NCI-H774 (cell line): ENCODE measurements around the gene ZNF619.
A peak's percentile ranks its signal among the peaks of the same experiment; 100 is the strongest.
"Not testable (repeated sequence)": the region's sequence is repeated elsewhere in the genome, so short reads cannot be mapped to it uniquely, and the experiment has no call there.

Experiments used
- DNase-seq: peaks from one replicate; lab custom pipeline; 2025; lab: John Stamatoyannopoulos, UW

Gene ZNF619

GRCh38 chr3:40476478-40477470 is at the start of gene ZNF619:
Gene ZNF619 (plus strand): TSS chr3:40477122. CDS start chr3:40477980, 858 bp downstream.
- DNase-seq: peak; percentile 43

DNA sequence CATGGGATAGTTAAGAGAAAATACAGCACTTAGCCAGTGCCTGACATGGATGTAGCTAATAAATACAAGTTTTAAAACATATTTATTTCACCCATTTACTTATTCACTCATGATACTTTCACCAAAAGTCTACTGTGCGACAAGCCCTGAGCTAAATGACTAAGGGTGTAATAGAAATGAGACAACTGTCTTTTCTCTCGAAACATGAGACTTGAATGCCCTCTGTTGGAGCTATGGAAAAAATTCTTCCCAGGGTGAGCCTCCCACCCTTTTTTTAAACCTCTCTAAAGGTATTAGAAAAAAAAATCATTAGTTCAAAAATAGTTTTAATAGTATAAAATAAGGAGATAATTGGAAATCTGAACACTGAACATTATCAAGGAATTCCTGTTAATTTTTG is 44.1 kb upstream of the ZNF619 start:
- DNase-seq: no peak

DNA sequence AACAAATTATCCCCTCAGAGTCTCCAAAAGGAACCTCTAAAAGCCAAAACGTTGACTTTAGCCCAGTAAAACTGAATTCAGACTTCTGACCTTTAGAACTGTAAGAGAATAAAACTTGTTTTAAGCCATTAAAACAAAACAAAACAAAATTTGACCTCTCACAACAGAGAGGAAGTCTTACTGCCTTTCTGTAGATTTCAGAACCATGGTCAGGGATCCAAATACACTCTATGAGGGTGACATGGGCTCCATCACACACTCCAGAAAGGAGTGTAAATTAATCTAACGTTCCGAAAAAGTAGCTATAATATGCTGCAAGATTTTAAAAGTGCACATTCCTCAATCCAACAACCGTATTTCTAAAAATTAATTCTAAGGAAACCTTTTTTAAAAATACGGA is 39.0 kb upstream of the ZNF619 start:
- DNase-seq: no peak

GRCh38 chr3:40445062-40445461 is 31.9 kb upstream of the ZNF619 start:
- no peak for DNase-seq

DNA sequence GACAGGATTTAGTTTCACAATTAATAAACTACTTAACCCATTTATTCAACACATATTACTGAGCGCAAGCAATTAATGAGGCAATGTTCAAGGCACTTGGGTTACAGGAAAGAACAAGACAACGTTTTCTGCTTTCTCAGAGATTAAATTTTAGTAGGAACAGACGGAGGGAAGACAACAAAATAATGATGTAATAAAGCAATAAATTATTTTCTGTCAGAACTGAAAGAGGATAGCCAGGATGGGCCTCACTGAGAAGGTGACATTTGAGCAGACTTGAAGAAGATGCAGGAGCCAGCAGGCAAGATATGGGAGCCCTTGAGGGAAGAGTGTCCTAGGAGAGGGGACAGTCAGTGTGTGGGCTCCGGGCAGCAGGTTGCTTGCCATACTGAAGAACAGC is 31.0 kb upstream of the ZNF619 start:
- DNase-seq: no peak

GRCh38 chr3:40450438-40450837 is 26.5 kb upstream of the ZNF619 start:
- no peak for DNase-seq

GRCh38 chr3:40451551-40451950 is 25.4 kb upstream of the ZNF619 start:
- no peak for DNase-seq

DNA sequence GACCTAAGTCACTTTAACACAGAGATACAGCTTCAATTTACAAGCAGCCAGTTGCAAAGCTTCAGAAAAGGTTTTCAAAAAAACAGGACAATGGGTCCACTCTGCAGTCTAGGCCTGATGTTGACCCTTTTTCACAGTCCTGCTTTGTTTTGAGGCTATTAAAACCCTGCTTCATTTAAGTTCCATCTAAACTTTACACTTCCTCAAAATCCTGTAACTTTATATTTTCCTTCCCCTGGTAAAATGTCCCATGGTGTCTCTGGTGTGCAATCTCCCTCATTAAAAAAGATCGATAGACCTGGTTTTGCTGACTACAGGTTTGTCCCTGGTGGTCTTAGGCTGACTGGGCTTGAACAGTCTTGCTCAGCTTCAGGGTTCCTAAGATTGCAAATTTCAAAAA is 24.9 kb upstream of the ZNF619 start:
- DNase-seq: no peak

GRCh38 chr3:40452562-40452875 is 24.4 kb upstream of the ZNF619 start:
- DNase-seq: no peak

- DNase-seq: peak; percentile 92
Observed at GRCh38 chr3:40452876-40453730, 23.8 kb upstream of the ZNF619 start.

- DNase-seq: no peak
Observed at GRCh38 chr3:40453933-40454332, 23.0 kb upstream of the ZNF619 start.

- DNase-seq: no peak
Observed at GRCh38 chr3:40455328-40455727, 21.6 kb upstream of the ZNF619 start.

GRCh38 chr3:40456279-40456939 is 20.5 kb upstream of the ZNF619 start:
- DNase-seq: no peak

- peak; percentile 78 for DNase-seq
Observed at GRCh38 chr3:40456940-40457823, 19.7 kb upstream of the ZNF619 start, which contains the start of gene RPL14. Gene RPL14 (plus strand): TSS chr3:40457339. CDS start chr3:40457472, 133 bp downstream.

- no peak for DNase-seq
Observed at GRCh38 chr3:40458473-40458872, 18.4 kb upstream of the ZNF619 start.

GRCh38 chr3:40460481-40460880 is 16.4 kb upstream of the ZNF619 start:
- not testable (repeated sequence) for DNase-seq

DNA sequence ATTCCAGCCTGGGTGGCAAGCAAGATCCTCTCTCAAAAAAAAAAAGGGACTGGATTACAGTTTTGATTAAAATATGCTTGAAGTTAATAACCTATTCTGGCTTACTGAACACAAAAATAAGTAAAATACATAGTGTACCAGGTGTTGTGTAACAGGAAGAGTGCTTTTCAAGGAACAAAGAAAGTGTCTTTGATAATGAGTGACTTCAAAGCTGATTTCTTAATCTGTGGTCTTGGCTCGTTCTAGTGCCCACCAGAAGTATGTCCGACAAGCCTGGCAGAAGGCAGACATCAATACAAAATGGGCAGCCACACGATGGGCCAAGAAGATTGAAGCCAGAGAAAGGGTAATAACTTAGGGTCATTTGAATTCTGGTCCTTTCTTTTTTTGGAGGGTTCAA is 15.8 kb upstream of the ZNF619 start:
- DNase-seq: no peak

GRCh38 chr3:40462838-40463237 is 14.1 kb upstream of the ZNF619 start:
- not testable (repeated sequence) for DNase-seq

DNA sequence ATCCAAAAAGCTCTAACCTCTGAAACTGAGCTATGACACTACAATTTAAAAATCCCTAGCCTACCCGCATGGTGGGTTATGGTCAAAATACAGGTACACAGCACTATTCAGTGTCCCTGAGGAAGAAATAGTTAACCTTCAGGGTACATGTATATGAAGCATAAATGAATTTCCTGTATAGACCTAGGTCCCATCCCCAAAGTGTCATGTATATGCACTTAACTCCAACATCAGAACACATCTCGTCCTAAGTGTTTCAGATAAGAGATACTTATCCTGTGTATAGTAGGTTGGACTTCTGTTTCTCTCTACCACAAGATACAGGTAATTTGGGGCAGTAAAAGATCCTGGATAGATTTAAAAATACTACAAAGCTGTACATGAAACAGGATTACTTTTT is 13.3 kb upstream of the ZNF619 start:
- no peak for DNase-seq

- DNase-seq: no peak
Observed at GRCh38 chr3:40464339-40465110, 12.4 kb upstream of the ZNF619 start.

DNA sequence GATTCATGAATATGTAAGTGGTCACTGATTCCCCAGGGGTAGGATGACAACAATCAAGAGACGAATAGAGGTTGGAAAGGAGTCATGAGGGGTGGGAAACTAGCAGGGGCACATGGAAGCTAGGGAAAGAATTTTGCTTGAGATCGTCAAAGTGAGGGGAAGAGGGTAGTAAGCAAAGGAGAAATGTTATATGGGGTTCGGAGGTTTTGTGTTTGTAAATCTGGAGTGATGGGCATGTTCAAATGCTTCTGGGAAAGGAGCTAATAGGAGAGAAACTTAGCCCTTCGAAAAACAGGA is 11.9 kb upstream of the ZNF619 start:
- DNase-seq: no peak
